ENCODE data around the gene ATXN1L. TPM values are rescaled to one million over a fixed set of nuclear protein-coding genes. Genes with fewer than 3 reads are reported as not detected.

ATXN1L gene
- total RNA-seq, 6 donors from 2014 or later = 22.0 to 31.2 (median 29.1) TPM

DNA sequence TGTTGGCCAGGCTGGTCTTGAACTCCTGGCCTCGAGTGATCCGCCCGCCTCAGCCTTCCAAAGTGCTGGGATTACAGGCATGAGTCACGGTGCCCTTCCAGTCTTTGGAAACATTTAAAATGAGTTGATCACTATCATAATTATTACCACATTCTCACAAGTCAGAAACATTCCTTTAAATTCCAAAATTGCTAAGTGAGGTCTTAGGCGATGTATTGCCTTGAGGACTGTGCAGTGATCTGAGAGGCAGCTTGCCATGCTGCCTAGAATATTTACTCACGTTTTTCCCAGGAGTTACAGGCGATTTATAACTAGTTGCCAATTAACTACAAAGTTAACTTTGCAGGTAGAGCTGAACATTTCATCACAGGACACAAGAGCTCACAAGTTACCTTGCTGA is 5.7 kb upstream of the ATXN1L start:
- WGBS, 2 donors = 76% methylated on average over 7 of the region's 7 CpGs
- no peaks in the 10 kb centered on the region for H3K9me3 ChIP-seq
- no peak for ATAC-seq (ENCODE audit: low FRiP score in 2 of 2)
- no peak for DNase-seq
- H3K36me3 ChIP-seq = no peaks in the 10 kb centered on the region
- H3K4me1 ChIP-seq = peaks cover 0 to 3% (median under 1%) of the 10 kb centered on the region in 4 donors
- no peak overlapping the region for H3K4me3 ChIP-seq
- H3K27me3 ChIP-seq = no peaks in the 10 kb centered on the region
- no peak for TF ChIP-seq POLR2AphosphoS5 (IDR thresholded peaks at IDR 0.05)
- TF ChIP-seq, protein P1, sequence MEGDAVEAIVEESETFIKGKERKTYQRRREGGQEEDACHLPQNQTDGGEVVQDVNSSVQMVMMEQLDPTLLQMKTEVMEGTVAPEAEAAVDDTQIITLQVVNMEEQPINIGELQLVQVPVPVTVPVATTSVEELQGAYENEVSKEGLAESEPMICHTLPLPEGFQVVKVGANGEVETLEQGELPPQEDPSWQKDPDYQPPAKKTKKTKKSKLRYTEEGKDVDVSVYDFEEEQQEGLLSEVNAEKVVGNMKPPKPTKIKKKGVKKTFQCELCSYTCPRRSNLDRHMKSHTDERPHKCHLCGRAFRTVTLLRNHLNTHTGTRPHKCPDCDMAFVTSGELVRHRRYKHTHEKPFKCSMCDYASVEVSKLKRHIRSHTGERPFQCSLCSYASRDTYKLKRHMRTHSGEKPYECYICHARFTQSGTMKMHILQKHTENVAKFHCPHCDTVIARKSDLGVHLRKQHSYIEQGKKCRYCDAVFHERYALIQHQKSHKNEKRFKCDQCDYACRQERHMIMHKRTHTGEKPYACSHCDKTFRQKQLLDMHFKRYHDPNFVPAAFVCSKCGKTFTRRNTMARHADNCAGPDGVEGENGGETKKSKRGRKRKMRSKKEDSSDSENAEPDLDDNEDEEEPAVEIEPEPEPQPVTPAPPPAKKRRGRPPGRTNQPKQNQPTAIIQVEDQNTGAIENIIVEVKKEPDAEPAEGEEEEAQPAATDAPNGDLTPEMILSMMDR (IDR thresholded peaks at IDR 0.05) = no peak
- TF ChIP-seq POLR2A (IDR thresholded peaks at IDR 0.05) = no peak
- no peak for TF ChIP-seq EP300 (IDR thresholded peaks at IDR 0.05)
- H3K27ac ChIP-seq = no peak overlapping the region

DNA sequence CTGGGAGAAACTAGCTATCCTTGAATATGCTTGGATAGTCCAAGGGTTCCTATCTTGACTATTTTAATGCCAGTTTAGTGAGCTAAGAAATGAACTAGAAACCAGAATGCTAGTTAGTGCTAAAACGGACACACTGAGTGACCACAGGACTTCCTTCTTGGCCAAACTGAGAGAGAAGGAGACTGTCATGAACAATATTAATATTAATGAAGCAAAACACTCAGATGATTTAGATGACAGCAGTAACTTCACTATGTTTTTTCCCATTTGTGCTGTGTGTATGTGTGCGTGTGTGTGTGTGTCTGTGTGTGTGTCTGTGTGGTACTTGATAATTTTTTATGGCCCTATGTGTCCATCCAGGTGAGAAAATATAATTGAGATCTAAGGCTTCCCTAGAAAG is 2.2 kb upstream of the ATXN1L start:
- Histone ChIP-seq H3K4me1 (peaks cover 12 to 20% (median 15%) of the 10 kb centered on the region in 4 donors), H3K36me3 (peaks cover 0 to 8% (median 3%) of the 10 kb centered on the region in 4 donors), H3K27me3 (no peaks in the 10 kb centered on the region), H3K9me3 (no peaks in the 10 kb centered on the region), H3K4me3 (no peak overlapping the region), H3K27ac (no peak overlapping the region)
- ATAC-seq (ENCODE audit: low FRiP score in 2 of 2) (no peak), DNase-seq (no peak)
- TF ChIP-seq POLR2A (IDR thresholded peaks at IDR 0.05) (no peak), POLR2AphosphoS5 (IDR thresholded peaks at IDR 0.05) (no peak), EP300 (IDR thresholded peaks at IDR 0.05) (no peak)
- TF ChIP-seq, protein P1 (IDR thresholded peaks at IDR 0.05) = no peak
- 70 to 73% methylated on average over 2 of the region's 2 CpGs for WGBS, 2 donors

DNA sequence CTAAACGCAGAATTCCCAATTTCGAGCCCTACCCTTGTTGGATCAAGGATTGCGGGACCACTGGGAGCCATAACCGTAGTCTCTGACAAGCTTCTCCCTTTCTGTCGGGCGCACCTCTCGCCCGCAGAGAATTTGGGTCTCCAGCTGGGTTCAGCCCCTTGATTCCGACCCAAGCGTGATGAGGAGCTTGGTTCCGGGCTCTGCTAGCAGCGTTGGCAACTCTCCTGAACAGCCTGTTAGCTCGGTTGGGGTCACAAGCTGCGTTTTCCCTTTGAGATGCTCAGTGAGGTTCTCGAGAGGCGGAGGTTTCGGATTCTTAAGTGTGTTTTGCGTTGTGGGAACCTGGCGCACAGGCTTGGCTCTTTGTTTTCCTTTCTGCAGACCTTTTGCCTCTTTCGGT is 655 bp downstream of the ATXN1L start:
- Histone ChIP-seq H3K27me3 (no peaks in the 10 kb centered on the region), H3K4me1 (peaks cover 12 to 20% (median 15%) of the 10 kb centered on the region in 4 donors), H3K4me3 (peak overlapping the region; percentile 83 to 100 (median 97)), H3K9me3 (no peaks in the 10 kb centered on the region), H3K27ac (peak overlapping the region; percentile 88 to 94 (median 92)), H3K36me3 (peaks cover 13 to 37% (median 31%) of the 10 kb centered on the region in 4 donors)
- WGBS, 2 donors = 0% methylated on average over 9 to 20 of the region's 20 CpGs
- no peak for ATAC-seq (ENCODE audit: low FRiP score in 2 of 2)
- TF ChIP-seq EP300 (IDR thresholded peaks at IDR 0.05) (no peak), POLR2AphosphoS5 (IDR thresholded peaks at IDR 0.05) (no peak), POLR2A (IDR thresholded peaks at IDR 0.05) (no peak)
- TF ChIP-seq, protein P1 (IDR thresholded peaks at IDR 0.05) = no peak
- DNase-seq = no peak

DNA sequence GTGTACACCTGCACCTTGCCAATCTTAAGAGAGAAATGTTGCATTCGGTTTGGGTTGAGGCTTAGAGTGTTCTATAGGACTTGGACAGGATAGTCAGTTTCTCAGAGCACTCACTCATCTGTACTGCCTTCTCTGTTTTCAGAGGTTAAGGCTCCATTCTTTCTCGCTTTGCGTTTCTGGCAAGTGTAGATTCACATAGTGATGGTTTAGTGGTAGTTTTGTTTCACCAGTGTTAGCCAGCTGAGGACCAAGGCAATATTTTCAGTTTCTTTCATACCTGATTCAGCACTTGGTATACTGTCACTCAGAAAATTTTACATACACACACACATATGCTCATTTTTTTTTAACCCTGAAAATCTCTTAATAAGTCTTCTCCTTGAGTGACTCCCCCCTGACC is 1.3 kb downstream of the ATXN1L start:
- Histone ChIP-seq H3K4me3 (peak overlapping the region in 3 of 4 donors; percentile 83 to 100 (median 95)), H3K36me3 (peaks cover 13 to 43% (median 37%) of the 10 kb centered on the region in 4 donors), H3K9me3 (no peaks in the 10 kb centered on the region), H3K4me1 (peaks cover 12 to 20% (median 15%) of the 10 kb centered on the region in 4 donors), H3K27me3 (no peaks in the 10 kb centered on the region), H3K27ac (peak overlapping the region in 2 of 4 donors; percentile 88 to 93)
- ATAC-seq (ENCODE audit: low FRiP score in 2 of 2) (no peak), DNase-seq (no peak)
- WGBS, 2 donors = 59 to 67% methylated on average over 3 of the region's 3 CpGs
- TF ChIP-seq POLR2AphosphoS5 (IDR thresholded peaks at IDR 0.05) (no peak), POLR2A (IDR thresholded peaks at IDR 0.05) (no peak), EP300 (IDR thresholded peaks at IDR 0.05) (no peak)
- TF ChIP-seq, protein P1 (IDR thresholded peaks at IDR 0.05) = no peak

DNA sequence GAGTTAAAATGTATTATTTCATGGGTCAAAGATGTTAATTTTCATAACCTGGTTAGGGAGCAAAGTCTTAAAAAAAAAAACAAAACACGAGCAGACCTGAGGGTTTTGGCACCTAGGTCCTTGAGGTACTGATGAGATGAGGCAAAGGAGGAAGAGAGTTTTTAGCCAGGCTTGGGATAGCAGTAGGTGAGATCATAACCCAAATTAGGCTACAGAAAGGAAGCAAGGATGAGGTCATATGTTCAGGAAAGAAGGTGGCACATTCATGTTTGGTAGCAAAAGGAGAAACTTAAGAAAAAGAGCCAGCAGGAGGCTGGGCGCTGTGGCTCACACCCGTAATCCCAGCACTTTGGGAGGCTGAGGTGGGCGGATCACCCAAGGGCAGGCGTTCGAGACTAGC is 2.8 kb downstream of the ATXN1L start:
- peaks cover 13 to 57% (median 44%) of the 10 kb centered on the region in 4 donors for H3K36me3 ChIP-seq
- WGBS, 2 donors = 86 to 93% methylated on average over 6 of the region's 6 CpGs
- TF ChIP-seq, protein P1 (IDR thresholded peaks at IDR 0.05) = no peak
- no peak for TF ChIP-seq POLR2AphosphoS5 (IDR thresholded peaks at IDR 0.05)
- TF ChIP-seq EP300 (IDR thresholded peaks at IDR 0.05) = no peak
- TF ChIP-seq POLR2A (IDR thresholded peaks at IDR 0.05) = no peak
- no peaks in the 10 kb centered on the region for H3K27me3 ChIP-seq
- ATAC-seq (ENCODE audit: low FRiP score in 2 of 2) (no peak), DNase-seq (no peak)
- H3K4me3 ChIP-seq = no peak overlapping the region
- H3K9me3 ChIP-seq = no peaks in the 10 kb centered on the region
- H3K4me1 ChIP-seq = peaks cover 12 to 22% (median 17%) of the 10 kb centered on the region in 4 donors
- no peak overlapping the region for H3K27ac ChIP-seq

Measured in upper lobe of left lung (tissue), 6 donors.